ENCODE data around the gene TGFBR3. TPM values are rescaled to one million over a fixed set of nuclear protein-coding genes. Genes with fewer than 3 reads are reported as not detected.

The TGFBR3 gene
- total and polyA plus RNA-seq, 9 of the 15 experiments (the other 6 are each of a cell fraction or from before 2014, with no cell fraction given) = 3.6 to 32.4 (median 15.6) TPM

DNA sequence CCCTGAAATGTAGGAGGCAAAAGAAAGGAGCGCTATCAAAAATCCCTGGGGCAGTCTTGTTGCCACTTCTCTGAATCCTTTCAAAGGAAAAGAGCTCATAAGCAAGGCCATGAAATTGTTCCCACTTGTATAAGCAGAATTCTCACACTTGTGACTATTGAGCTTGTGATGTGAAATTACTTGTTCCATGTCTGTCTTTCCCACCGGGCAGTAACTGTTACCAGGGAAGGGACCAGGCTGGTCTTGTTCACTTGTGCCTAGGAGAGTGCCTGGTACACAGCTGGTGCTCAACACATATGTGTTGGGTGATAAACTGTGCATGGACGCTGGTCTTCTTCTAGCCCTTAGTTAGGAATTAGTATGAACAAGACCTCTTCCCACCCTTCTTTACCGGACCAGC lies 234.7 kb downstream of the TGFBR3 start (continued):
- TF ChIP-seq, protein P1, sequence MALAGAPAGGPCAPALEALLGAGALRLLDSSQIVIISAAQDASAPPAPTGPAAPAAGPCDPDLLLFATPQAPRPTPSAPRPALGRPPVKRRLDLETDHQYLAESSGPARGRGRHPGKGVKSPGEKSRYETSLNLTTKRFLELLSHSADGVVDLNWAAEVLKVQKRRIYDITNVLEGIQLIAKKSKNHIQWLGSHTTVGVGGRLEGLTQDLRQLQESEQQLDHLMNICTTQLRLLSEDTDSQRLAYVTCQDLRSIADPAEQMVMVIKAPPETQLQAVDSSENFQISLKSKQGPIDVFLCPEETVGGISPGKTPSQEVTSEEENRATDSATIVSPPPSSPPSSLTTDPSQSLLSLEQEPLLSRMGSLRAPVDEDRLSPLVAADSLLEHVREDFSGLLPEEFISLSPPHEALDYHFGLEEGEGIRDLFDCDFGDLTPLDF (CRISPR knock-in tag; IDR thresholded peaks at IDR 0.05) = no peak
- no peak for TF ChIP-seq MAFK (IDR thresholded peaks at IDR 0.05; ENCODE audit: low read length)
- no peak for TF ChIP-seq U2AF2 (optimal IDR thresholded peaks at IDR 0.05; ENCODE audit: low read depth, low read length)
- TF ChIP-seq CXXC5 (CRISPR knock-in tag; IDR thresholded peaks at IDR 0.05) = no peak
- no peak for TF ChIP-seq ARNT (IDR thresholded peaks at IDR 0.05)
- TF ChIP-seq, protein P2, sequence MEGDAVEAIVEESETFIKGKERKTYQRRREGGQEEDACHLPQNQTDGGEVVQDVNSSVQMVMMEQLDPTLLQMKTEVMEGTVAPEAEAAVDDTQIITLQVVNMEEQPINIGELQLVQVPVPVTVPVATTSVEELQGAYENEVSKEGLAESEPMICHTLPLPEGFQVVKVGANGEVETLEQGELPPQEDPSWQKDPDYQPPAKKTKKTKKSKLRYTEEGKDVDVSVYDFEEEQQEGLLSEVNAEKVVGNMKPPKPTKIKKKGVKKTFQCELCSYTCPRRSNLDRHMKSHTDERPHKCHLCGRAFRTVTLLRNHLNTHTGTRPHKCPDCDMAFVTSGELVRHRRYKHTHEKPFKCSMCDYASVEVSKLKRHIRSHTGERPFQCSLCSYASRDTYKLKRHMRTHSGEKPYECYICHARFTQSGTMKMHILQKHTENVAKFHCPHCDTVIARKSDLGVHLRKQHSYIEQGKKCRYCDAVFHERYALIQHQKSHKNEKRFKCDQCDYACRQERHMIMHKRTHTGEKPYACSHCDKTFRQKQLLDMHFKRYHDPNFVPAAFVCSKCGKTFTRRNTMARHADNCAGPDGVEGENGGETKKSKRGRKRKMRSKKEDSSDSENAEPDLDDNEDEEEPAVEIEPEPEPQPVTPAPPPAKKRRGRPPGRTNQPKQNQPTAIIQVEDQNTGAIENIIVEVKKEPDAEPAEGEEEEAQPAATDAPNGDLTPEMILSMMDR (IDR thresholded peaks at IDR 0.05 in 2 of 3, conservative IDR thresholded peaks at IDR 0.05 in 1 of 3; ENCODE audit: insufficient read depth in 2 of 3, low read depth in 1 of 3, low read length in 3 of 3) = no peak
- no peak for TF ChIP-seq ZBTB2 (IDR thresholded peaks at IDR 0.05)
